Measurements from ENCODE around the gene TSPAN10.

Gene TSPAN10

DNA sequence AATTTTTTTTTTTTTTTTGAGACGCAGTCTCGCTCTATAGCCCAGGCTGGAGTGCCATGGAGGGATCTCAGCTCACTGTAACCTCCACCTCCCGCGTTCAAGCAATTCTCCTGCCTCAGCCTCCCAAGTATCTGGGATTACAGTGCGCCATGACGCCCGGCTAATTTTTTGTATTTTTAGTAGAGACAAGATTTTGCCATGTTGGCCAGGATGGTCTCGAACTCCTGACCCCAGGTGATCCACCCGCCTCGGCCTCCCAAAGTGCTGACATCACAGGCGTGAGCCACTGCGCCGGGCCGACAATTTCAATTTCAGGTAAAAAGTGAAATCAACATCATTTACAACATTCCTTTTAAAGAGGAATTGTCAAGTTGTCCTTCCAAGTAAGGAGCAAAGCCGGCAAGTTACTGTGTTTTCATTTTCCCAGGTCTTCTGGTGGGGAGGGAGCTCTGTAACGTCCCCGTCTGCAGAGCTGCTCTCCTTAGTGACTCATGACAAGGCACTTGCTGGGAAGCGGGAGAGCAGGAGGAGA lies 957 bp upstream of the TSPAN10 start:
- peak overlapping the region; percentile 82; the same call in 1 of the 2 replicates for H3K27ac ChIP-seq (ENCODE audit: low read depth, low read length)
- H3K36me3 ChIP-seq (ENCODE audit: control insufficient read depth, insufficient read depth, low read length) = peaks cover 13% of the 10 kb centered on the region
- no peaks in the 10 kb centered on the region for H3K9me3 ChIP-seq (ENCODE audit: control insufficient read depth, insufficient read depth, low read depth, low read length)
- H3K4me1 ChIP-seq (ENCODE audit: control insufficient read depth, insufficient read depth, low read length) = peaks cover 4% of the 10 kb centered on the region; the same call in 1 of the 2 replicates
- H3K27me3 ChIP-seq (ENCODE audit: control insufficient read depth, insufficient read depth, low read length) = no peaks in the 10 kb centered on the region
- peak overlapping the region; percentile 96 for H3K4me3 ChIP-seq (ENCODE audit: low read depth, low read length)
- H3K9ac ChIP-seq (ENCODE audit: low read length) = peak overlapping the region; percentile 91

DNA sequence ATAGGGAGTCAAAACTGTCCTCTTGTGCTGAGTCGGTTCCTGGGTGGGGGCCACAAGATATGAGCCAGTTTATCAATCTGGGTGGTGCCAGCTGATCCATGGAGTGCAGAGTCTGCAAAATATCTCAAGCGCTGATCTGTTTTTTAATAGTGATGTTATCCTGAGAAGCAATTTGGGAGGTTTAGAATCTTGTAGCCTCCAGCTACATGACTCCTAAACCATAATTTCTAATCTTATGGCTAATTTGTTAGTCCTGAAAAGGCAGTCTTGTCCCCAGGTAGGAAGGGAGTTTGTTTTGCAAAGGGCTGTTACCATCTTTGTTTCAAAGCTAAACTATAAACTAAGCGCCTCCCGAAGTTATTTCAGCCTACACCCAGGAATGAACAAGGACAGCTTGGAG lies 1.7 kb downstream of the TSPAN10 start:
- Histone ChIP-seq H3K4me3 (ENCODE audit: low read depth, low read length) (no peak overlapping the region), H3K9me3 (ENCODE audit: control insufficient read depth, insufficient read depth, low read depth, low read length) (no peaks in the 10 kb centered on the region), H3K36me3 (ENCODE audit: control insufficient read depth, insufficient read depth, low read length) (peaks cover 4% of the 10 kb centered on the region; the same call in 1 of the 2 replicates), H3K9ac (ENCODE audit: low read length) (no peak overlapping the region), H3K27me3 (ENCODE audit: control insufficient read depth, insufficient read depth, low read length) (no peaks in the 10 kb centered on the region), H3K4me1 (ENCODE audit: control insufficient read depth, insufficient read depth, low read length) (peaks cover 4% of the 10 kb centered on the region; the same call in 1 of the 2 replicates), H3K27ac (ENCODE audit: low read depth, low read length) (no peak overlapping the region)

DNA sequence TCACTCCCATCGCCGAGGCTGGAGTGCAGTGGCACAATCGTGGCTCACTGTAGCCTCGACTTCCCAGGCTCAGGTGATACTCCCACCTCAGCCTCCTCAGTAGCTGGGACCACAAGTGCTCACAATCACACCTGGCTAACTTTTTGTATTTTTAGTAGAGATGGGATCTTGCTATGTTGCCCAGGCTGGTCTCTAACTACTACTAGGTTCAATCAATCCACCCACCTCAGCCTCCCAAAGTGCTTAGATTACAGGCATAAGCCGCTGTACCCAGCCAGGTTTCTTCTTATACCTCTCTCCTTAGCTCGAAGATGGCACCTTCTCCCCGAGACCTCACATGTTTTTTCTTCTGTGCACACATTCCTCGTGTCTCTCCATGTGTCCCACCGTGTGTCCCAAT lies 3.0 kb downstream of the TSPAN10 start:
- Histone ChIP-seq H3K9ac (ENCODE audit: low read length) (no peak overlapping the region), H3K4me1 (ENCODE audit: control insufficient read depth, insufficient read depth, low read length) (peaks cover 4% of the 10 kb centered on the region; the same call in 1 of the 2 replicates), H3K27me3 (ENCODE audit: control insufficient read depth, insufficient read depth, low read length) (no peaks in the 10 kb centered on the region), H3K36me3 (ENCODE audit: control insufficient read depth, insufficient read depth, low read length) (peaks cover 4% of the 10 kb centered on the region; the same call in 1 of the 2 replicates), H3K4me3 (ENCODE audit: low read depth, low read length) (no peak overlapping the region), H3K27ac (ENCODE audit: low read depth, low read length) (no peak overlapping the region), H3K9me3 (ENCODE audit: control insufficient read depth, insufficient read depth, low read depth, low read length) (no peaks in the 10 kb centered on the region)

DNA sequence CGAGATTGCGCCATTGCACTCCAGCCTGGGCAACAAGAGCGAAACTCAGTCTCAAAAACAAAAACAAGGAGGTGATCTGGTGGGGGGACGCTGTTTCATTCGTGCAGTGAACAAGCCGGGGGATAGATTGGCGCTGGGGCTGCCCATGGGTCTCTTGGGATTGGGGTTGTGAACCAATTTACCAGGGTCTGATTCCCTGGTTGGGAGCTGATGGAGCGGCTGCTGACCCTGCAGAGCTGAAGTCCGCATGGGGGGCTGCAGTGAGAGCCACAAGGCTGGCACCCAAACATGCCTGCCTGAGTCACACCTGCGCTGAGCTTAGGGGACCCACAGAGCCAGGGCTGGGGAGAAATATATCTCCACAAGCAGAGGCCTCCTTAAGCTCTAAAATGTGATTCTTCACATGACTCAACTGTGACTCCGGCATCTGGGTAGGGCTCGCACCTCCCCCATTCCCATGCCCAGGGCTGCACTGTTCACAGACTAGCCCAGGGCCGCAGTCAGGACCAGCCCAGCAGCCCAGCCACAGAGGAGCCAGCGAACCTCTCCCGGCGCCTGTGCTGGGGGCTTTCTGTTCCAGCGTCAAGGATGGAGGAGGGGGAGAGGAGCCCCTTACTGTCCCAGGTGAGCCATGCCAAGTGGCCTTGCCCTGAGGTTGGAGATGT lies 5.0 kb downstream of the TSPAN10 start:
- Histone ChIP-seq H3K27ac (ENCODE audit: low read depth, low read length) (no peak overlapping the region), H3K4me3 (ENCODE audit: low read depth, low read length) (no peak overlapping the region), H3K27me3 (ENCODE audit: control insufficient read depth, insufficient read depth, low read length) (peaks cover 4% of the 10 kb centered on the region), H3K4me1 (ENCODE audit: control insufficient read depth, insufficient read depth, low read length) (peaks cover under 1% of the 10 kb centered on the region; the same call in 1 of the 2 replicates), H3K36me3 (ENCODE audit: control insufficient read depth, insufficient read depth, low read length) (0 out of 2 replicates have a peak, but pooled peaks cover 3% of the 10 kb centered on the region), H3K9me3 (ENCODE audit: control insufficient read depth, insufficient read depth, low read depth, low read length) (no peaks in the 10 kb centered on the region), H3K9ac (ENCODE audit: low read length) (no peak overlapping the region)

DNA sequence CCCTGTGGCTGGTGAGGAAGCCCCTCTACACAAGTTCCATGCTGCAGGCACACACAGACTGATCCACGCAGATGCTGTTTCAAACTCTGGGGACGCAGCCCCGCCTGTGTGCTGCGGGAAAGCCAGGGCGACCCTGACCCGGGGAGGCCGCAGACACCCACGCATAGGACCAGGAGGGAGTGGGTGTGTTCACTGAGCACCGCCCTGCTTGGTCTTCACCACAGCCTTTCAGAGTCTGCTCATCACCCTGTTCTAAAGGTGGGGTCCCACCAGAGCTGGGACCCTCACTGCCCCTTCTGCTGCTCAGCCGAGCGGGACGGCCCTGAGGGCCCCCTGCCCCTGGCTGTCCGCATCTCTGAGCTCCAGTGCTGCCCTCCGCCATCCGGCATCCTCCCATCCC lies 7.5 kb downstream of the TSPAN10 start:
- no peaks in the 10 kb centered on the region for H3K9me3 ChIP-seq (ENCODE audit: control insufficient read depth, insufficient read depth, low read depth, low read length)
- peaks cover 24% of the 10 kb centered on the region for H3K27me3 ChIP-seq (ENCODE audit: control insufficient read depth, insufficient read depth, low read length)
- peaks cover 15% of the 10 kb centered on the region for H3K4me1 ChIP-seq (ENCODE audit: control insufficient read depth, insufficient read depth, low read length)
- H3K36me3 ChIP-seq (ENCODE audit: control insufficient read depth, insufficient read depth, low read length) = 0 out of 2 replicates have a peak, but pooled peaks cover 3% of the 10 kb centered on the region
- H3K4me3 ChIP-seq (ENCODE audit: low read depth, low read length) = no peak overlapping the region
- no peak overlapping the region for H3K27ac ChIP-seq (ENCODE audit: low read depth, low read length)
- H3K9ac ChIP-seq (ENCODE audit: low read length) = no peak overlapping the region

DNA sequence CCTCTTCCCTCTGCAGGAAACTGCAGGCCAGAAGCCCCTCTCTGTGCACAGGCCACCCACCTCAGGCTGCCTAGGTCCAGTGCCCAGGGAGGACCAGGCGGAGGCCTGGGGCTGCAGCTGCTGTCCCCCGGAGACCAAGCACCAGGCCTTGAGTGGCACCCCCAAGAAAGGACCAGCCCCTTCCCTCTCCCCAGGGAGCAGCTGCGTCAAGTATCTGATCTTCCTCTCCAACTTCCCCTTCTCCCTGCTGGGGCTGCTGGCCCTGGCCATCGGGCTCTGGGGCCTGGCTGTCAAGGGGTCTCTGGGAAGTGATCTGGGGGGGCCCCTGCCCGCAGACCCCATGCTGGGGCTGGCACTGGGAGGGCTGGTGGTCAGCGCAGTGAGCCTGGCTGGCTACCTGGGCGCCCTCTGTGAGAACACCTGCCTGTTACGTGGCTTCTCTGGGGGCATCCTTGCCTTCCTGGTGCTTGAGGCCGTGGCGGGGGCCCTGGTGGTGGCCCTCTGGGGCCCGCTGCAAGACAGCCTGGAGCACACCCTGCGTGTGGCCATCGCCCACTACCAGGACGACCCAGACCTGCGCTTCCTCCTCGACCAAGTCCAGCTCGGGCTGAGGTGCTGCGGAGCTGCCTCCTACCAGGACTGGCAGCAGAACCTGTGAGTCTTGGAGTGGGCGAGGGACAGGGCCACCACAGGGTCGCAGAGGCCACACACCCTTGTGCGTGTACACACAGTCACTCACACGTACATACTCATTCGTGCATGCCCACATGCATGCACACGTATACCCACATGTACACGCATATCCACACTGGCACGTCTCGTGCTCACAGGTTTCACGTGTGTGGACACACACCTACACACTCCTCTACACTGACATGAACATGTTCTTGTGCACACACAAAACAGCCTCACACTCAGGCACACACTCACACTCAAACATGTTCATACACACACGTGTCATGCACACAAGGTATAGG lies 8.3 kb downstream of the TSPAN10 start:
- H3K36me3 ChIP-seq (ENCODE audit: control insufficient read depth, insufficient read depth, low read length) = 0 out of 2 replicates have a peak, but pooled peaks cover 3% of the 10 kb centered on the region
- H3K27me3 ChIP-seq (ENCODE audit: control insufficient read depth, insufficient read depth, low read length) = peaks cover 24% of the 10 kb centered on the region
- no peak overlapping the region for H3K4me3 ChIP-seq (ENCODE audit: low read depth, low read length)
- H3K27ac ChIP-seq (ENCODE audit: low read depth, low read length) = no peak overlapping the region
- no peaks in the 10 kb centered on the region for H3K9me3 ChIP-seq (ENCODE audit: control insufficient read depth, insufficient read depth, low read depth, low read length)
- H3K4me1 ChIP-seq (ENCODE audit: control insufficient read depth, insufficient read depth, low read length) = peaks cover 15% of the 10 kb centered on the region
- no peak overlapping the region for H3K9ac ChIP-seq (ENCODE audit: low read length)

DNA sequence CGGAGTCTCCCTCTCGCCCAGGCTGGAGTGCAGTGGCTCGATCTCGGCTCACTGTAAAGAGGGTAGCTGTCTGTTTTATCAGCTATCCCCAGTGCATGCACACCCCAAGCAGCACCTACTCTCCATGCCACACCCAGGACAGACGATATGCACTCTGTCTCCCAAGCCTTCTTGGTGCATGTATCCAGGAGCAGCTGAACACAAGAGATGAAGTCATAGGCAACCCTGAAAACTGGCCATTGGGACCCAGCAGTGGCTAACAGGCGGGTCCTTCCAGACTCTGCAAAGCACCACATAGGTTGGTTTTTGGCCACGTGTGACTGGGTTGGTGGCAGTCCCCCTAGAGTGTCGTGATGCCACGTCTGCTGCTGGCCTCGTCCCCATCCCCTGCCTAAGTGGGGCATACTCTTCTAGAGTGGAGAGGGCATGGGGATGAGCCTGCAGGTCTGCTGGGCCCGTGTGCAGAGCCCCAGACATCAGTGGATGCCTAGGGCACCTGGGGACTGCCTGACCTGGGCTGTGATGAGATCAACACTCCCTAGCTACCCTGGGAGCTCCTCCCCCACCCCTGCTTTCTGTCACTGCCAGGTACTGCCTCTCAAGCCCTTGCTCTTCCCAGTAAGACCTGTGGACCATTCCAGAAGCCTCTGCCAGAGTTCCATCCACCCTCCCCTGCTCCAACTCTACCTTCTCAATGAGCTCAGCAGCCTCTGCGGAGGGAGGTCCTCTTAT lies 10.0 kb downstream of the TSPAN10 start:
- Histone ChIP-seq H3K4me1 (ENCODE audit: control insufficient read depth, insufficient read depth, low read length) (peaks cover 20% of the 10 kb centered on the region), H3K36me3 (ENCODE audit: control insufficient read depth, insufficient read depth, low read length) (0 out of 2 replicates have a peak, but pooled peaks cover 3% of the 10 kb centered on the region), H3K27ac (ENCODE audit: low read depth, low read length) (no peak overlapping the region), H3K4me3 (ENCODE audit: low read depth, low read length) (peak overlapping the region; percentile 48; the same call in 1 of the 2 replicates), H3K9me3 (ENCODE audit: control insufficient read depth, insufficient read depth, low read depth, low read length) (no peaks in the 10 kb centered on the region), H3K9ac (ENCODE audit: low read length) (no peak overlapping the region), H3K27me3 (ENCODE audit: control insufficient read depth, insufficient read depth, low read length) (peaks cover 24% of the 10 kb centered on the region)

DNA sequence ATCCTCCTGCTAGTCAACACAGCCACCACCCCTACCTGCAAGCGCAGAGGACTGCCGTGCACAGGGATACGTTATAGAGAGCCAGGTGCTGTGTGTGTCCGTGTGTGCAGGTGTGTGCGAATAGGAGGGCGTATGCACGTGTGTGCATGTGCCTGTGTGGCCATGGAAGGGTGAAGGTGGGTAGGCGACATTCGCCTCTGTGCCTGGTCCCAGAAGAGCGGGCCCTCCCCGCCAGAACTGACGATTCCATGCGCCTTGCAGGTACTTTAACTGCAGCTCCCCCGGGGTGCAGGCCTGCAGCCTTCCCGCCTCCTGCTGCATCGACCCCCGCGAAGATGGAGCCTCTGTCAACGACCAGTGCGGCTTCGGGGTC lies 10.6 kb downstream of the TSPAN10 start:
- H3K9ac ChIP-seq (ENCODE audit: low read length) = no peak overlapping the region
- H3K4me3 ChIP-seq (ENCODE audit: low read depth, low read length) = peak overlapping the region; percentile 48
- no peak overlapping the region for H3K27ac ChIP-seq (ENCODE audit: low read depth, low read length)
- H3K9me3 ChIP-seq (ENCODE audit: control insufficient read depth, insufficient read depth, low read depth, low read length) = no peaks in the 10 kb centered on the region
- 0 out of 2 replicates have a peak, but pooled peaks cover 3% of the 10 kb centered on the region for H3K36me3 ChIP-seq (ENCODE audit: control insufficient read depth, insufficient read depth, low read length)
- peaks cover 20% of the 10 kb centered on the region for H3K4me1 ChIP-seq (ENCODE audit: control insufficient read depth, insufficient read depth, low read length)
- H3K27me3 ChIP-seq (ENCODE audit: control insufficient read depth, insufficient read depth, low read length) = peaks cover 24% of the 10 kb centered on the region

DNA sequence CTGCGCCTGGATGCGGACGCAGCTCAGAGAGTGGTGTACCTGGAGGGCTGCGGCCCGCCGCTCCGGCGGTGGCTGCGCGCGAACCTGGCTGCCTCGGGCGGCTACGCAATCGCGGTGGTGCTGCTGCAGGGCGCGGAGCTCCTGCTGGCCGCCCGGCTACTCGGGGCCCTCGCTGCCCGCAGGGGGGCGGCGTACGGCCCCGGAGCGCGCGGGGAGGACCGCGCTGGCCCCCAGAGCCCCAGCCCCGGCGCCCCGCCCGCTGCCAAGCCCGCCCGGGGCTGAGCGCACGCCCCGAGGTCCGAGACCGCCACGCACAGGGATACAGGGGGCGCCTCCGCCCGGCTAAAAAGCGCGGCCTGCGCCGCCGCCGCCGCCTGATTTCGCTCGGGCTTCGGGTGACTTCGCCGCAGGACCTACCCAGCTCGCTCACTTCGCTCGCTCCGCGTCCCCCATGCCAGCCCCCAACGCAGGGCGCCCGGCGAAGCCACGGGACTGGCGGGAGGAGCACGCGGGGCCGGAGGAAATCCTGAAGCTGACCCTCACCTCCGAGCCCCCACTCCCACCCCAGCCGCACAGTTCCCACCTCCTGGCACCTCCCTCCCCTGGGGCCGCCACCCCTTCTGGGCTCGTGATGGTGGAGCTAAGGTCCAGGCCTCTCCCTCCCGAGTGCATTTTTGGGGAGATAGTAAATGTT lies 11.2 kb downstream of the TSPAN10 start:
- Histone ChIP-seq H3K4me3 (ENCODE audit: low read depth, low read length) (peak overlapping the region; percentile 48), H3K27me3 (ENCODE audit: control insufficient read depth, insufficient read depth, low read length) (peaks cover 24% of the 10 kb centered on the region), H3K9ac (ENCODE audit: low read length) (no peak overlapping the region), H3K27ac (ENCODE audit: low read depth, low read length) (no peak overlapping the region), H3K4me1 (ENCODE audit: control insufficient read depth, insufficient read depth, low read length) (peaks cover 23% of the 10 kb centered on the region), H3K9me3 (ENCODE audit: control insufficient read depth, insufficient read depth, low read depth, low read length) (no peaks in the 10 kb centered on the region), H3K36me3 (ENCODE audit: control insufficient read depth, insufficient read depth, low read length) (0 out of 2 replicates have a peak, but pooled peaks cover 3% of the 10 kb centered on the region)

DNA sequence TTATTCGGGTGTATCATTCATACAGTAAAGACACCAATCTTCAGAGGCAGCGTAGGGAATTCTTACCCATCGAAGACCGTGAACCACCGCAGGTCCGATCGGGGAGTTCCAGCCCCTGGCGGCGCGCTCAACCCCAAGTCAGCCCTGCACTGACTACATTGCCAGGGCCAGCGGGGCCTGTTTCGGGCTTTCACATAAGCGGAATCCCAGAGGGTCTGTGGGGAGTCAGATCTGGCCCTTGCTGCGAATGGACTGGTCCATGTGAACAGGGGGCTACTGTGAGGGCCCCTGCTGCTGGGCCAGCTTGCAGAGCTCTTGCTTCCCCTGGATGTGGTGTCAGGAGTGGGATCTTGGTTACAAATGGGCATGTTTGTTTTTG lies 11.7 kb downstream of the TSPAN10 start:
- Histone ChIP-seq H3K36me3 (ENCODE audit: control insufficient read depth, insufficient read depth, low read length) (0 out of 2 replicates have a peak, but pooled peaks cover 3% of the 10 kb centered on the region), H3K9me3 (ENCODE audit: control insufficient read depth, insufficient read depth, low read depth, low read length) (no peaks in the 10 kb centered on the region), H3K27ac (ENCODE audit: low read depth, low read length) (no peak overlapping the region), H3K27me3 (ENCODE audit: control insufficient read depth, insufficient read depth, low read length) (peaks cover 24% of the 10 kb centered on the region), H3K4me3 (ENCODE audit: low read depth, low read length) (peak overlapping the region; percentile 48), H3K9ac (ENCODE audit: low read length) (no peak overlapping the region), H3K4me1 (ENCODE audit: control insufficient read depth, insufficient read depth, low read length) (peaks cover 29% of the 10 kb centered on the region)

Measured in HUES6 (cell line).